Stimulated activated CD4-positive, alpha-beta T cell treated with anti-CD3 and anti-CD28 coated beads, Interleukin-1b, Interleukin-23, amount 100 ng/mL, for 48 hours (primary cell): ENCODE results near the gene PRORP.
"Not testable (repeated sequence)": the region's sequence is repeated elsewhere in the genome, so short reads cannot be mapped to it uniquely, and the experiment has no call there.

Source experiments
- DNase-seq: peaks from one replicate; pipeline ENCODE4 v3.0.0-alpha.2; 2020

PRORP gene

GRCh38 chr14:35140718-35141581 is 18.6 kb downstream of the PRORP start:
- DNase-seq: no peak

GRCh38 chr14:35144029-35144428 is 21.7 kb downstream of the PRORP start:
- DNase-seq: no peak

GRCh38 chr14:35146711-35147149 is 24.4 kb downstream of the PRORP start:
- no peak for DNase-seq

- no peak for DNase-seq
Observed at GRCh38 chr14:35147186-35147585, 24.8 kb downstream of the PRORP start.

- DNase-seq: no peak
Observed at GRCh38 chr14:35147711-35148110, 25.4 kb downstream of the PRORP start.

- no peak for DNase-seq
Observed at GRCh38 chr14:35149239-35149638, 26.9 kb downstream of the PRORP start.

GRCh38 chr14:35152531-35152930 is 30.2 kb downstream of the PRORP start:
- DNase-seq: not testable (repeated sequence)

- no peak for DNase-seq
Observed at GRCh38 chr14:35154016-35154415, 31.7 kb downstream of the PRORP start.

GRCh38 chr14:35155962-35156361 is 33.6 kb downstream of the PRORP start:
- DNase-seq: no peak

GRCh38 chr14:35158491-35158890 is 36.1 kb downstream of the PRORP start:
- no peak for DNase-seq

GRCh38 chr14:35158951-35159653 is 36.8 kb downstream of the PRORP start:
- no peak for DNase-seq

GRCh38 chr14:35159742-35160409 is 37.5 kb downstream of the PRORP start:
- DNase-seq: no peak

GRCh38 chr14:35161231-35161630 is 38.9 kb downstream of the PRORP start:
- DNase-seq: peak; percentile 2

- no peak for DNase-seq
Observed at GRCh38 chr14:35163384-35163783, 41.0 kb downstream of the PRORP start.

- DNase-seq: no peak
Observed at GRCh38 chr14:35164849-35165248, 42.5 kb downstream of the PRORP start.

GRCh38 chr14:35167496-35167895 is 45.1 kb downstream of the PRORP start:
- no peak for DNase-seq
